HG03354 (cell line): ENCODE data around the gene GLA.
A peak's percentile ranks its signal among the peaks of the same experiment; 100 is the strongest.

Experiments used
- ATAC-seq: cut with Tn5 transposase; IDR thresholded peaks from one replicate; pipeline ENCODE4 v1.9.1; 2021; ENCODE audit warnings: mild to moderate bottlenecking; ENCODE audit not compliant: unreplicated experiment, poor library complexity, severe bottlenecking

Gene GLA

GRCh38 chrX:101407748-101408531 is at the start of gene GLA, which contains the start of gene HNRNPH2:
Gene GLA, minus strand, starts transcription at chrX:101407925. Its CDS starts 22 bp downstream, at chrX:101407903.
Gene HNRNPH2, plus strand, starts transcription at chrX:101408222. Its CDS starts 3,767 bp downstream, at chrX:101411989.
- ATAC-seq, result peak; percentile 92

DNA sequence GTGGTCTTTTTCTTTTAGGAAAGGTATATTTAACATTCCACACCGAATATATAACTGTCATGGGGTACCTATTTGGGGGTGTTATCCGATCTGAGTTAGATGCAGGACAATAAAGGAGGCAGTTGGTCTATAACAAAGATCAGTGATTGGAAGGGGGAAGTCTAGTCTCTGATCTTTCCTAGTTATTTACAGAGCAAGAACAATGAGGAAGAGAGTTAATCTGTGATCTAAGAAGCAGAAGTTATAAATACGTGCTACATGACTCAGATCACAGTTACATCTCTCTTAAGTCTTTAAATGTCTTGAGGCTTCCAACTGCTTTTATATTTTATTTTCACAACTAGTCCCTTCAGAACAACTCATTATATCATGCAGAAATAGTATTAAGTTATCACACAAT is 44.3 kb upstream of the GLA start:
- ATAC-seq, result no peak

GRCh38 chrX:101450961-101451360 is 43.2 kb upstream of the GLA start:
- no peak for ATAC-seq

DNA sequence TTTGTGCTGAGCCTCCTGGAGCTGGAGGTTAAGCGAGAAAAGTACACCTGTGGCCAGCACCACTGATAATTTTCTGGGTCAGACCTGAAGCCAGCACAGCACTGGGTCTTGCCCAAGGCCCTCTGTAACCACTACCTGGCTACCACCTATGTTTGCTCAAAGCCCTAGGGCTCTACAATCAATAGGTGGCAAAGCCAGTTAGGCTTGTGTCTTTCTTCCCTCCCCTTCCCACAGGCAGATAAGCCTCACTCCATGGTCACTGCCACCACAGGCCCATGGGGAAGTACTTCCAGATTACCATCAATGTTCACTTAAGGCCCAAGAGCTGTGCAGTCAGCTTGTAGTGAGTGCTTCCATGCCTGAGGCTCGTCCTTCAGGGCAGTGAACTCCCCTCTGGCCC is 42.4 kb upstream of the GLA start:
- ATAC-seq, result no peak

DNA sequence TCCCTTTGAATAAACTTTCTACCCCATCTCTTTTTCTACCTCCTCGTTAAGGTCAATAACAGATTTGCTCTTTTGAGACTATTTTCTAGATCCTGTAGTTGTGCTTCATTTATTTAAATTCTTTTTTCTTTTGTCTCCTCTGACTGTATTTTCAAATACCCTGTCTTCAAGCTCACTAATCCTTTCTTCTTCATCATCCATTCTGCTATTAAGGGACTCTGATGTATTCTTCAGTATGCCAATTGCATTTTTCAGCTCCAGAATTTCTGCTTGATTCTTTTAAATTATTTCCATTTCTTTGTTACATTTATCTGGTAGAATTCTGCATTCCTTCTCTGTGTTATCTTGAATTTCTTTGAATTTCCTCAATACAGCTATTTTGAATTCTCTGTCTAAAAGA is 41.6 kb upstream of the GLA start:
- ATAC-seq, result no peak

DNA sequence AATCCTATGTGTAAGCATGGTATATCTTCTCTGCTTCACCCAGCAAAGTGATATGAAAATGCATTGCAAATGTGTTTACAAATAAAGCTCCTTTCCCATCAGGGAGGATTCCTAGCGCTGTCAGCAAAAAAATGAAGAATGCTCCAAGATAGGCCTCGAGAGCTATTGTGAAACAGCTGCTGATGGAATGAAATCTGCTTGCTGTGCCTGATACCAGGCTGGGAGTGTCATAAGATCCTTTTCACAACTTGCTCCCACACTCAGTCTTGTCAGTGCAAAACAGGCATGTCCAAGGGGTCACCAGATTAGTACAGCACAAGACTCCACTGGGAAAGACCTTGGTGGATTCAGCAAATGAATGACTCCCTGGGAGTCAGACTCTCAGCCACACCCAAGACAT is 34.4 kb upstream of the GLA start:
- no peak for ATAC-seq

- ATAC-seq, result peak; percentile 90
These were observed 22.8 kb upstream of the GLA start for GRCh38 chrX:101430457-101431078.

DNA sequence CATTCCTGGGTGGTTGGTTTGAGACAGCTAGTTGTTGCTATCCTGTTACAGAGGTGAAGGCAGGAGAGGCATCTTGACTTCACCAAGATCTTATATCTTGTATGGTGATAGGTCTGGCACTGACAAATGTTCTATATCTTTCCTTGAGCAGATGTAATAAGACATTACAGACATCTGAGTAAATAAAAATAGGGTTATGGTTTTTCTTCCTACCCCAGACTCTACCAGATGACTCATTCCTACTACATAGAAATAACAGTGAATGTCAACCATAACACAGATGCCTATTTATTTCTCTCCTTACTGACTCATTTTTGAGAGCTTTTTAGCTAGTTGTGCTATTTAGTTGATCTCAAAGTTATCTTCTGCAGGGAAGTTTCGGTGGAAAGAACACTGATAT is 22.2 kb upstream of the GLA start:
- peak; percentile 59 for ATAC-seq

DNA sequence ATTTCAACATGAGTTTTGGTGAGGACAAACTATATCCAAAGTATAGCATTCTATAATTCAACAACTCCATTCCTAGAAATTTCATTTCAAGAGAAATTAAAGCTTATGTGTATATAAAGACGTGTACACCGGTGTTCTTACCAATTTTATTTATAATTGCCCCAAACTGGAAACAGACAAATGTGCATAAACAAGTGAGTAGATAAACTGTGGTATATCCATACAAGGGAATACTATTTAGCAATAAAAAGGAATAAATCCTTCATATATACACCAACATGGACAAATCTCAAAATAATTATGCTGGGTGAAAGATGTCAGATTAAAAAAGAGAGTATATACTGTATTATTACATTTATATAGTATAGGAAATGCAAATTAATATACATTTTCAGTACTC is 20.2 kb upstream of the GLA start:
- no peak for ATAC-seq

DNA sequence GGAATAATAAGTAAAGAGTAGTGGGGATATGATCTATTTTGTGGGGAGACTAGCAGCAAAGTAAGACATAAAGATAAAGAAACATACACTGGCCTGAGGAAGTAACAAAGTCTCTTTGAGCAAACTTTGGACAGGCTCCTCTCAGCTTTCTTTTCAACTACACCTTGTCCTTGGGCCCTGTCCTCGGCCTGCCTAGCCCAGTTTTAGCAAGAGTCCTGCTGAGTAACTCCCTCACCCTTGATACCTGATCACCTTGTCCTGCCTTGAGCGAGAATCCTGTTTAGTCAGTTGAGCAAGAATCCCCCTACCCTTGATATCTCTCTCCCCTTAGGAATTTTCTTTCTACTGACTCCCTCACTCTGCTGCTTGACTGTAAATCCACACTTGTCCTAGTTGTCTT is 11.8 kb upstream of the GLA start:
- no peak for ATAC-seq

DNA sequence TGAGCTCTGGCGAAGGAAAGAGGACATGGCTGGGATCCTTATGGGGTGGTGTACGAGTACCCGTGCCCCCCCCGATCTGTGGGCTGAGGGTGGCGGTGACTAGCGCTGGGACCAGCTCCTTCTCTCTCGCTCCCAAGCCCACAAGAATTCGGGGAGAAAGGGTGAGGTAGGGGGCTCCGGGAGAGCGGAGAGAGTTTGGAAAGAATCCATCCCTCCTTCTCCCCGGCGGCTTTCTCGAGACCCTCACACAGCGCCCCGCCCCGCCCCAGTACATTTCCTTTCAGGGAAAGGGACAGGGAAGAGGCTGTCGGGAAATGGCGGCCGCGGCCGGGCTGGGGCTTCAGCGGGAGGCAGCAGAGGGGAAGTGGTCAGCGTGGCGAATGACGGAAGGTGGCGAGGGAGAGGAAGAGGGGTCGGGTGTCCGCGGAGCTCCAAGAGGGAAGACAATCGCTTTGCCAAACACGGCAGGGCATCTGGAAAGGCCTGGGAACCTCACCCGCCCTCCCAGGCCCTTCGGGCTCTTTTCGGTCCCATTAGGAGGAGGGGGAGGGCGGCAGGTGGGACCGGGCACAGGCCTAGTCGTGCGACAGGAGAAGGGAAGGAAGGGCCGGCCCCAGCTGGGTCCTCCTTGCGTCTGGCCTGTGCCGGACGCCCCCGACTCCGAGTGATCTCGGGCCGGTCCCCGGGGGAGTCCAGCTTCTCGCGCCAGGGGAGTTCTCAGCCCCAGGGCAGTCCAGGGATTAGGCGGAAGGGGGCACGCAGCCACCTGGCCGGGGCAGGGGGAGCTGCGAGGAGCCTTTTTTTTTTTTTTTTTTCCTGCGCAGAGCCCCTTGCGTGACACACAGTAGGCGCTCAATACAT is 10.5 kb upstream of the GLA start:
- ATAC-seq, result peak; percentile 50

DNA sequence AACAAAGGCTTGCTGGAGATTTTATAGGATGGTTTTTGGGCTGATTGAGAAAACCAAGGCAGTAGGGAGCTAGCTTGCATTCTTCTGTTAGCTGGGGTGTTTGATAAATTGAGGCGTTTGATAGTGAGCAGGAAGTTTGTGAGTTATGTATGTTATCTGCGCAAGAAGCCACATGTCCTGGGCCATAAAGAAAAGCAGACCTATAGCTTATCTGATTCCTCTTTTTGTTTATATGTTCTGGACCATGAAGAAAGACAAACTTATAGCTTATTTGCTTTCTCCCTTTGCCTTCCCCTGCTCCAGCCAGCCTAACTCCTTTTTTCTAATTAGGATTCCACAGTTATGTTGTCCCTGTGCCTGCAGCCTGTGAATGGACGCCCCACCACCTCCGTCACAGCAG is 9.5 kb upstream of the GLA start:
- no peak for ATAC-seq

DNA sequence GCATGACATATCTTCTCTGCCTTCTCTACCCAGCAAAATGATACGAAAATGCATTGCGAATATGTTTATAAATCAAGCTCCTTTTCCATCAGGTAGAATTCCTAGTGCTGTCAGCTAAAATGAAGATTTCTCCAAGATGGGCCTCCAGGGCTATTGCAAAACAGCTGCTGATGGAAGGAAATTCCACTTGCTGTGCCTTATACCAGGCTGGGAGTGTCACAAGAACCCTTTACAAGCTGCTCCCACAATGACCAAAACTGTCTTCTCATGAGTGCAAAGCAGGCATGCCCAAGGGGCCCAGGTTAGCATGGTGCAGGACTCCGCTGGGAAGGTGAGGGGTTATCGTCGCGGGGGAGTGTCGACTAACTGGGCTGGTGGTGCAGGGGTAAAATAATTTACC is 9.0 kb upstream of the GLA start:
- no peak for ATAC-seq

- peak; percentile 72 for ATAC-seq
These were observed 7.7 kb upstream of the GLA start for GRCh38 chrX:101415180-101416145.

DNA sequence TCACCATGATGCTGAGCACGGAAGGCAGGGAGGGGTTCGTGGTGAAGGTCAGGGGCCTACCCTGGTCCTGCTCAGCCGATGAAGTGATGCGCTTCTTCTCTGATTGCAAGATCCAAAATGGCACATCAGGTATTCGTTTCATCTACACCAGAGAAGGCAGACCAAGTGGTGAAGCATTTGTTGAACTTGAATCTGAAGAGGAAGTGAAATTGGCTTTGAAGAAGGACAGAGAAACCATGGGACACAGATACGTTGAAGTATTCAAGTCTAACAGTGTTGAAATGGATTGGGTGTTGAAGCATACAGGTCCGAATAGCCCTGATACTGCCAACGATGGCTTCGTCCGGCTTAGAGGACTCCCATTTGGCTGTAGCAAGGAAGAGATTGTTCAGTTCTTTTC is 4.3 kb upstream of the GLA start:
- ATAC-seq, result no peak

DNA sequence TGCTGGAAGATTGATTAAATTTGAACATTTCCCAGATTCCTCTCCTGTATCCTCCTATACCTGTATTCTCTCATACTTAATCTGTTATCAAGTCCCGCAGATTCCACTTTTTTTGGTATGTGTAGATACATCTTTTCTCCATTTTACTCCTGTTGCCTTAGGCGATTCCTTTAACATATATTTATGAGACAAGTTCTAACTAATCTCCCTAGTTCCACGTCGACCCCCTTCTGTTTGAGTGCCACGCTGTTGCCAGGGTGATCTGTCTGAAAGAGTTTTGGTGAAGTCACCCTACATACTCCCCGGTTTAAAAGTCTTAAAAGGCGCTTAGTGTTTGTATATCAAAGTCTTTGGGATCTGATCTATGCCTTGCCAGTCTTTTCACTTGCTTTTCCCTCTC is 2.7 kb upstream of the GLA start:
- no peak for ATAC-seq

DNA sequence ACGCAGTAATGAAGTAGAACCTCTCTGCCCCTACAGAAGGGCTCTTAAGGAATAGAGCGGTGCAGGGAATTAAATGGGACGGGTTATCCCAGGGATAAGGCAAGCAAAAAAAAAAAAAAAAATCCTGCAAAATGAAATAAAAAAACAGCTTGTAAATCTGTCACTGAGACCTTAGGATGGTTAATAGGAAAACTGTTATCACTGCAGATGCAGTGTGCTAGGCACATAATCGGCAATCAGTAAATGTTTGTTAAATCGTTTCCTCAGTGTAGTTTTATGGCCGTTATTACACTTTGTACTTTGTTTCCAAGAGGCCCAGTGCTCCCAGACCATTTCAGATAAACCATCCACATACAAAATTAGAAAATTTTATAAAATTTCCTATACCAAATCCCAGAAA is 1.3 kb upstream of the GLA start:
- no peak for ATAC-seq

- ATAC-seq, result no peak
These were observed 762 bp upstream of the GLA start for GRCh38 chrX:101408532-101408841.

DNA sequence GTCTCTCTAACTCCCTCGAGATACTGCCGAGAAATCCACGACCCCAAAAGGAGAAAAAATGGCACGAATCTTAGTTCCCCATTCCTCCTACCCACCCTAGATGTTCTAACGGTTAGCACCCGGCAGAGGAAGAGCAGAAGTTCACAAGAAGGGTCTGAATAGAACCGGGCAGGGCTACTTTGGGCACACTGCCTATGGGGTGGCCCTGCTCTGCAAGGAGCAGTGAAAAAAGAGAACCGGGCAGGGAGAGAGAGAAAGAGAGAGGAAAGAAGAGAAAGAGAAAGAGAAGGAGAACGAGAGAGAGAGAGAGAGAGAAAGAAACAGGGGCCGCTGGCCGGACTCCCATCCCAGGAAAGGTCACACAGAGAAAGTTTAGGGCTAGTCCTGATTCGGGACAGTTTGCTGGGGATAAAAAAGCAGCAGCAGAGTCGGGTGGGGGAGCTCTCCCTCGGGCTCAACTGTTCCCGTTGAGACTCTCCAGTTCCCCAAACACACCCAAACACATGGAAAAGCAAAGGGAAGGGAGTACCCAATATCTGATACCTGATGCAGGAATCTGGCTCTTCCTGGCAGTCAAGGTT is 468 bp downstream of the GLA start:
- ATAC-seq, result no peak
